ENCODE measurements around the gene CD109. TPM values are rescaled to one million over a fixed set of nuclear protein-coding genes. Genes with fewer than 3 reads are reported as not detected.

Gene CD109
- total and polyA plus RNA-seq, 2 of the 4 experiments (the other 2 are of a cell fraction), result 3.6 to 5.0 TPM

DNA sequence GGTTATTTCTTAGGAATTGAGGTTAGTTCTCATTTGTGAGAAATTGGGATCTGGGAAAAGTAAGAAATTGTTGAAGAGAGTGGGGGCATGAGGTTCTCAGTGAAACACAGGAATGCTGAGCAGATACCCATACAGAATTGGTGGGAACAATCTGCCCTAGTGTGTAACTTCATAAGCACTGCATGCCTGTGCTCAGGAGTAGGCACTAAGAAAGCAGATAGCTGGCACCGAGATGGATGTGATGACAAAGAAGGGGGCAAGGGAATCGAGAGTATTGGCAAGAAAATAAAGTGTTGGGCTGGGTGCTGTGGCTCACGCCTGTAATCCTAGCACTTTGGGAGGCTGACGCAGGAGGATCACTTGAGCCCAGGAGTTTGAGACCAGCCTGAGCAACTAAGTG, 46.2 kb upstream of the CD109 start:
- no peak overlapping the region for H2AFZ ChIP-seq (replicated peaks; ENCODE audit: low read length, poor library complexity)
- DNase-seq, result no peak
- H4K5ac ChIP-seq (ENCODE audit: low read depth, low read length), result no peak overlapping the region
- dilution Hi-C loops (cut with HindIII; ENCODE audit: low sequenced_read_pairs, unreplicated experiment) (no loop called here), intact Hi-C loops (cut with micrococcal nuclease) (no loop called here), in situ Hi-C loops (cut with MboI; ENCODE audit: low sequenced_read_pairs) (no loop called here)
- no peak overlapping the region for H4K91ac ChIP-seq (ENCODE audit: insufficient read depth, low read depth, low read length)
- no peaks in the 10 kb centered on the region for H3K27me3 ChIP-seq (ENCODE audit: control insufficient read depth, insufficient read depth, low read length)
- no peak for ATAC-seq (ENCODE audit: low read depth)
- H4K8ac ChIP-seq (ENCODE audit: low read depth in 2 of 2, low read length in 2 of 2), result no peak overlapping the region
- no peak overlapping the region; the same call in 1 of the 2 replicates for H3K23ac ChIP-seq (ENCODE audit: low read depth, low read length)
- no peak overlapping the region for H2BK15ac ChIP-seq (ENCODE audit: low read depth, low read length)
- no peak overlapping the region for H3K56ac ChIP-seq (ENCODE audit: extremely low read depth, insufficient read depth, low read length)
- H4K20me1 ChIP-seq (ENCODE audit: insufficient read depth, low read length), result no peaks in the 10 kb centered on the region
- no peak for TF ChIP-seq RAD21 (IDR thresholded peaks at IDR 0.05; ENCODE audit: low read length)
- H3K9ac ChIP-seq (ENCODE audit: low read depth, low read length), result no peak overlapping the region
- no peak overlapping the region for H3K14ac ChIP-seq (replicated peaks; ENCODE audit: low read depth, low read length)
- no peak overlapping the region for H3K4me2 ChIP-seq (ENCODE audit: low read depth, low read length)
- H3K79me1 ChIP-seq (ENCODE audit: low read depth in 1 of 2, low read length in 2 of 2), result peaks cover 12 to 38% of the 10 kb centered on the region in 2 experiments; a peak in 3 of 4 replicates
- H3K36me3 ChIP-seq (ENCODE audit: control insufficient read depth, insufficient read depth, low read length), result 0 out of 2 replicates have a peak, but pooled peaks cover 2% of the 10 kb centered on the region
- no peak overlapping the region; the same call in 1 of the 2 replicates for H2BK120ac ChIP-seq (ENCODE audit: low read depth, low read length)
- CTCF ChIA-PET, result interaction anchor here (0.6 kb wide), 1 partner anchor 35 kb away, joined by 3 read pairs; no protein-coding TSS in a partner anchor
- no peak overlapping the region for H3K27ac ChIP-seq (ENCODE audit: insufficient read depth, low read length)
- WGBS, 2 experiments (ENCODE audit: extremely low coverage in 2 of 2, insufficient read length in 1 of 2), result no CpG with 5 or more reads among the region's 4 CpGs
- H3K9me1 ChIP-seq (ENCODE audit: insufficient read depth, low read length), result 0 out of 2 replicates have a peak, but pooled peaks cover 3% of the 10 kb centered on the region
- H2AK5ac ChIP-seq (ENCODE audit: low read depth, low read length), result no peak overlapping the region
- no peak overlapping the region for H3K18ac ChIP-seq (ENCODE audit: low read depth, low read length)
- no peak overlapping the region for H3K4me3 ChIP-seq (ENCODE audit: insufficient read depth, low read depth, low read length)
- no peak overlapping the region; the same call in 1 of the 2 replicates for H2BK20ac ChIP-seq (ENCODE audit: low read depth, low read length)
- H2BK5ac ChIP-seq (ENCODE audit: low read depth, low read length, poor library complexity, severe bottlenecking), result no peak overlapping the region
- H2AK9ac ChIP-seq (replicated peaks; ENCODE audit: low read depth, low read length, poor library complexity), result no peak overlapping the region
- no peak overlapping the region; the same call in 1 of the 2 replicates for H3K4ac ChIP-seq (ENCODE audit: low read depth, low read length)
- no peaks in the 10 kb centered on the region for H3K9me3 ChIP-seq (ENCODE audit: control insufficient read depth, insufficient read depth, low read length)
- no TSS peak for BruUV-seq (replicated peaks)
- H3K4me1 ChIP-seq (ENCODE audit: control insufficient read depth, insufficient read depth, low read length), result peaks cover 2% of the 10 kb centered on the region
- POLR2A ChIA-PET (ENCODE audit: unreplicated experiment), result interaction anchor here (0.7 kb wide), 1 partner anchor 65 kb away, joined by 22 read pairs; no protein-coding TSS in a partner anchor

Data from IMR-90 (cell line).